Glomerular visceral epithelial cell (primary cell): Measurements from ENCODE around the gene TMPRSS12.
A peak's percentile ranks its signal among the peaks of the same experiment; 100 is the strongest.
"Not testable (repeated sequence)": the region's sequence is repeated elsewhere in the genome, so short reads cannot be mapped to it uniquely, and the experiment has no call there.

Experiments used
- DNase-seq: peaks from one replicate; pipeline ENCODE4 v3.0.0-alpha.2; 2016; ENCODE audit errors: extremely low spot score

TMPRSS12 gene

GRCh38 chr12:50842637-50843493 lies at the start of gene TMPRSS12:
TSS of gene TMPRSS12 (plus strand) at chr12:50842926. CDS start at chr12:50842965, 39 bp downstream.
- no peak for DNase-seq

GRCh38 chr12:50799908-50800307 lies 42.8 kb upstream of the TMPRSS12 start:
- DNase-seq = no peak

- DNase-seq = no peak
These were observed 39.4 kb upstream of the TMPRSS12 start for GRCh38 chr12:50803230-50803875.

GRCh38 chr12:50806176-50806575 lies 36.5 kb upstream of the TMPRSS12 start:
- no peak for DNase-seq

GRCh38 chr12:50809131-50809530 lies 33.6 kb upstream of the TMPRSS12 start:
- not testable (repeated sequence) for DNase-seq

- DNase-seq = not testable (repeated sequence)
These were observed 27.8 kb upstream of the TMPRSS12 start for GRCh38 chr12:50814921-50815320.

- DNase-seq = no peak
These were observed 22.5 kb upstream of the TMPRSS12 start for GRCh38 chr12:50820177-50820576.

- no peak for DNase-seq
These were observed 20.6 kb upstream of the TMPRSS12 start for GRCh38 chr12:50822082-50822481.

- not testable (repeated sequence) for DNase-seq
These were observed 19.0 kb upstream of the TMPRSS12 start for GRCh38 chr12:50823724-50824123.

- DNase-seq = no peak
These were observed 17.8 kb upstream of the TMPRSS12 start for GRCh38 chr12:50824914-50825313.

GRCh38 chr12:50825372-50825838 lies 17.3 kb upstream of the TMPRSS12 start:
- peak; percentile 61 for DNase-seq

- DNase-seq = no peak
These were observed 14.6 kb upstream of the TMPRSS12 start for GRCh38 chr12:50828121-50828520.

- DNase-seq = no peak
These were observed 13.8 kb upstream of the TMPRSS12 start for GRCh38 chr12:50828886-50829285.

- not testable (repeated sequence) for DNase-seq
These were observed 8.9 kb upstream of the TMPRSS12 start for GRCh38 chr12:50833801-50834200.

GRCh38 chr12:50839042-50839441 lies 3.7 kb upstream of the TMPRSS12 start:
- DNase-seq = no peak

GRCh38 chr12:50840809-50841487 lies 1.8 kb upstream of the TMPRSS12 start:
- no peak for DNase-seq

- no peak for DNase-seq
These were observed 802 bp upstream of the TMPRSS12 start for GRCh38 chr12:50841716-50842531.

- DNase-seq = no peak
These were observed 2.4 kb downstream of the TMPRSS12 start for GRCh38 chr12:50845021-50845647.

- no peak for DNase-seq
These were observed 6.2 kb downstream of the TMPRSS12 start for GRCh38 chr12:50848963-50849362.

- not testable (repeated sequence) for DNase-seq
These were observed 12.5 kb downstream of the TMPRSS12 start for GRCh38 chr12:50855218-50855617.

GRCh38 chr12:50855679-50856078 lies 13.0 kb downstream of the TMPRSS12 start:
- DNase-seq = not testable (repeated sequence)
